Posterior cingulate gyrus (tissue), 11 donors: ENCODE measurements around the gene GRIN2D.
"Not testable (repeated sequence)": the region's sequence is repeated elsewhere in the genome, so short reads cannot be mapped to it uniquely, and the experiment has no call there.

Source experiments
- DNase-seq, 10 donors: peaks; one replicate each; pipeline versions ENCODE4 v3.0.0 to v3.0.0-alpha.2; 2020 to 2021; ENCODE audit warnings: mixed read lengths in 3 of 10
- intact Hi-C: fragments of 100-400 bp; cut with DNase I; formaldehyde crosslinking; loops from one replicate; pipeline ENCODE4 v1.15.1; 2023

Gene GRIN2D

DNA sequence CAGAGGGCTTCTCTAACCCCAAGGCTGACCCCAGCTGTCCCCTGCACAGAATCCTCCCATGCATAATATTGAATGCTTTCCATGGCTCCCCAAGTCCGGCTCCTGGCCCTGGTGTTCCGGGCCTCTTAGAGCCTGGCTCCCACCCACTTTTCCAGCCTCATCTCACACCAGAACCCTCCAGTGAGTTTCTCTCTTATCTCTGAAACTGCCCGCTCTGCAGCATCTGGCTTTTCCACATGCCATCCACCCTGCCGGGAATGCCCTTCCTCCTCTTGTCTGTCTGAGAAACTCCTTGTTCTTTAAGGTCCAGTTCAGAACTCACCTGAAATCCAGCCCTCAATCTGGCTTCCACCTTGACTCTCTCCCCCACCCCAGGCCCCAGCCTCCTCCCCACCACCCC, 22.5 kb upstream of the GRIN2D start:
- intact Hi-C loops, result no loop called here
- DNase-seq, result no peak

DNA sequence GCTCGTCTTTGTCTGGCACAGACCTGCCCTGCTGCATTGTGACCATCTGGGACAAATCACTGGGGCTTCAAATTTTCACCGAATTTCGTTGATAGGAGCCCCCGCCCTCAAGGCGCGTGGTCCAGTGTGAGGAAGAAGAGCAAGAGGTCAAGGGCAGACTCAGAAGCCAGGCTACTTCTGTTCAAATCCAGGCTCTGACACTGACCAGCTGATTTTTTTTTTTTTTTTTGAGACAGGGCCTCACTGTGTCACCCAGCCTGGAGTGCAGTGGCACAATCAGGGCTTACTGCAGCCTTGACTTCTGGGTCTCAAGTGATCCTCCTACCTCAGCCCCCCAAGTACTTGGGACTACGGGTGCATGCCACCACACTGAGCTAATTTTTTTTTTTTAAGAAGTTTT, 22.1 kb upstream of the GRIN2D start:
- intact Hi-C loops, result no loop called here
- DNase-seq, result no peak

DNA sequence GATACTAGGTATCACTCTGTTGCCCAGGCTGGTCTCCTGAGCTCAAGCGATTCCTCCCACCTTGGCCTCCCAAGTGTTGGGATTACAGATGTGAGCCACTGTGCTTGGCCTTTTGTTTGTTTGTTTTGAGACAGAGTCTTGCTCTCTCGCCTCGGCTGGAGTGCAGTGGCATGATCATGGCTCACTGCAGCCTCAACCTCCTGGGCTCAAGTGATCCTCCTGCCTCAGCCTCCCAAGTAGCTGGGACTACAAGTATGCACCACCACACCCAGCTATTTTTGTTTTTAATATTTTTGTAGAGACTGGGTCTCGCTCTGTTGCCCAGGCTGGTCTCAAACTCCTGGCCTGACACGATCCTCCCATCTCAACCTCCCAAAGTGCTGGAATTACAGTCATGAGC, 21.7 kb upstream of the GRIN2D start:
- intact Hi-C loops, DNase-seq: not testable (repeated sequence)

DNA sequence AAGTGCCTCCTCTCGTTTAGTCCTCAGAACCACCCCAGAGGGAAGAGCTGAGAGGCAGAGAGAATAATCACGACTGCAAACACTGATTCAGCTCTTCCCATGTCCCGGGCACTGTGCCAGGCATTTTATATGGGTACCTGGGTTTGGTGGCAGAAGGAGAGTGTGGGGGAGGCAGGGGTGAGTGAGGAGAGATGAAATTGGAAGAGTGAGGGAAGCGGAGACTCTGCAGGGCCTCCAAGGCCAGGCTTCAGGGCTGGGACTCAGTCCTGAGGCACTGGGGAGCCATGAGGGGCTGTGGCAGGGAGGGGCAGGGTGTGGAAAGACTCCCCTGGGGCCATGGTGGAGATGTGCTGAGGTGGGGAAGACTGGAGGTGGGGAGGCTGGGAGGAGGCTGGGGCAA, 20.6 kb upstream of the GRIN2D start:
- peak in 1 of 10 donors; percentile 51 for DNase-seq
- intact Hi-C loops, result no loop called here

DNA sequence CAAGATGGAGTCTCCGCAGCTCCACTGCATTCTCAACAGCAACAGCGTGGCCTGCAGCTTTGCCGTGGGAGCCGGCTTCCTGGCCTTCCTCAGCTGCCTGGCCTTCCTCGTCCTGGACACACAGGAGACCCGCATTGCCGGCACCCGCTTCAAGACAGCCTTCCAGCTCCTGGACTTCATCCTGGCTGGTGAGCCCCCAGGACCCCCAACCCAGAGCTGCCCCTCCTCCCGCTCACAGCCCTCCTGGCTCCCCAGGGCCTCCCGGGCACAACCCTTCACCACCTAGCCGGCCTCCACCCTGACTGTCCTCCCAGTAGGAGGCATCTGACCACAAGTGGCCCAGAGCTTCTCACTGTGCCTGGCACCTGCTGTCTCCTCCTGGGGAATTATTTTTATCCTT, 19.9 kb upstream of the GRIN2D start:
- peak in 1 of 10 donors; percentile 80 for DNase-seq
- intact Hi-C loops, result no loop called here

DNA sequence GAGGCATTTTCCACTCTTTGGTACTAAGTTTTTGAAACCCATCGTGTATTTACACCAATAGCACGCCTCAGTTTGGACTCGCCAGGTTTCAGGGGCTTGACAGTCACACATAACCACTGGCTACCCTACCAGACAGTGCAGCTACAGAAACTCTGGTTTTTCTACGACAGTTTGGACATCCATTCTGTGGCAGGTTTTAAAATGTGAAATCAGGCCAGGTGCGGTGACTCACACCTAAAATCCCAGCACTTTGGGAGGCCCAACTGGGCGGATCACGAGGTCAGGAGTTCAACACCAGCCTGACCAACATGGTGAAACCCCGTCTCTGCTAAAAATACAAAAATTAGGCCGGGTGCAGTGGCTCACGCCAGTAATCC, 15.3 kb upstream of the GRIN2D start:
- DNase-seq, result no peak
- intact Hi-C loops, result no loop called here

DNA sequence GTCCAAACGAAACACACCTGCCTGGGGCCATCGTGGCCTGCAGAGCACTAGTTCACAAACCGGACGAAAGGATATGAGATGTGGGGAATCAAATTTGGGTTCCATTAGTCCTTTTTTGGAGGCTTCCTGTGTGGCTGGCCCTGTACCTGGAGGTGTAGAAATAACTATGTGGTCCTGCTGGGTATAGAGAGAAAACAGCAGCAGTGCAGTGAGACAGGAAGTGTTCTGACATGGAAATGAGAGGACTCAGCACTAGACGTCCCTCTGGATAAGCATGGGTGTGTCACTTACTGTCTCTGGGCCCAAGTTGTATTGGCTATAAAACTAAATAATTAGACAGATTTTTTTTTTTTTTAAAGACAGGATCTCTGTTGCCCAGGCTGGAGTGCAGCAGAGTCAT, 14.4 kb upstream of the GRIN2D start:
- DNase-seq, result no peak
- intact Hi-C loops, result no loop called here

DNA sequence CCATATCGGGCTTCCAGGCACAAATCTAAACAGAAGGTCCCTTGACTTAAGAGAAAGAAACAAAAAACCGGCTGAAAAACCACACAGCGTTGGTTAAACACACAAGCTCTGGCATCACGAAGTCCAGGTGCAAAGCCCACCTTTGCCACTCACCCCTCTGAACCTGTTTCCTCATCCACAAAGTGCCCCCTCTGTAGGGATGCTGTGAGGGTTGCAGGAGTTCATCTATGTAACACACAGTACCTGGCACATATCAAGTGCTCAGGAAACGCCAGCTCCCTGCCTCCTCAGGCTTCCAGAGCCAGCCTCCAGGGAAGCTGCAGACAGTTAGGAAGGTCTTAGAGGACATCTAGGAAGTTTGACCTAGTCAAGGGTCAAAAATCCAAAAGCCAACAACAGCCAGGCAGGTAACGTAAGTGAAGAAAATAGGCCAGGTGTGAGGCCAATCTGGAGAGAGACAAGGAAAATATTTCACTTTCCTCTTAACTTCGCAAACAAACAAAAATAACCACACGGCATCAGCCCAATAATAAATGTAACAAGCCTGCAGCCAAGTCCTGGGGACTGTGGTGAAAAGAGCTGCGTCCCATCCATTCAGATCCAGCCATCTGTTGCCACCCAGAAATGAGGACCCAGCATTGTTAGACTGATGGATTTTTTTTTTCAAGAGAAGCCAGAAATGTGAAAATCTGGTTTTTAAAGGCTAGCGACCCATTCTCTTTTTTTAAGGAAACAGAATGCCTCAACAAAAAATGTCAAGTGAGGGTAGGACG, 12.1 kb upstream of the GRIN2D start:
- intact Hi-C loops, result no loop called here
- DNase-seq, result no peak

DNA sequence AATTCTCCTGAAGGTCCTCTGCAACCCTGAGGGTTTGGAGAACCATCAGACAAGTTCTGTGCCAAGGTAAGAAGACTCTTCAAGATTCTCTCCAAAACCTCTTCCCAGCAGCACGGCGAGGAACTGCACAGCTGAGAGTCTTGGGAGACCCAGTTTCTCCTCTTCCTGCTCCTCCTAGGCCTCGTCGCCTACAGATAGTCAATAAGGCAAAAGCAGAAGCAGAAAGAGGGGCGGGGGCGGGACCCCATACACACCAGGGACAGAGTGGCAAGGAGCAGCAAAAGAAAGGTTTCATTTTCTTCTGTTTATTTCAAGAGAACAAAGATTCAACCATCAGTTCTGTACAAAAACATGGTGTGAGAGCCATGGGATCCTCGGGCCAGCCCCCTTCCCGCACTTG, 11.2 kb upstream of the GRIN2D start:
- DNase-seq, result no peak
- intact Hi-C loops, result no loop called here

DNA sequence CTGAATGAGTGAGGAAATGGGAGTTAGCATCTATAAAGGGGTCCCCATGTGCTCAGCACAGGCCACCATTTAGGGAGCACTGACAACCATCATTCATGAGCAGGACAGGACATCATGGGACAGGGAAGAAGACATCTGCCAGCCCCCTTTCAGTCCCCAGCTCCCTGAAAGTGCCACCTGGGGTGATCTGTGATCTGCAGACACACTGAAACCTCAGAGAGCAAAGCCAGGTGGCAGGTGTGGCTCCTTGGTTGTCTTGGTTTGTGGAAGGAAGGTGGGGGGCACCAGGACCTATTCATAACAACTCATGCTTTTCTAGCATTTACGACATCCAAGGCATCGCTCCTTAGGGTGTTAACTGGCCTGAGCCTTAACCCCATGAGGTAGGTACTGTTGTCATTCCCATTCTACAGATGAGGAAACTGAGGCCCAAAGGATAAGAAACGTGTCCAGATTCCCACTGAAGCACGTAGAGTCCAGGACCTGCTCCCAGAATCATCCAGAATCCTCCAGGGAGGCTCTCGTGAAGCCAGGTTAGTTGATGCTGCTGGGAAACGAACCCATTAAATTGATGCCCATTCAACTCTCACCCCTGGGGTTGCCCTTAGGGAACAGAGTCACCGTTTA, 7.9 kb upstream of the GRIN2D start:
- intact Hi-C loops, result no loop called here
- no peak for DNase-seq

DNA sequence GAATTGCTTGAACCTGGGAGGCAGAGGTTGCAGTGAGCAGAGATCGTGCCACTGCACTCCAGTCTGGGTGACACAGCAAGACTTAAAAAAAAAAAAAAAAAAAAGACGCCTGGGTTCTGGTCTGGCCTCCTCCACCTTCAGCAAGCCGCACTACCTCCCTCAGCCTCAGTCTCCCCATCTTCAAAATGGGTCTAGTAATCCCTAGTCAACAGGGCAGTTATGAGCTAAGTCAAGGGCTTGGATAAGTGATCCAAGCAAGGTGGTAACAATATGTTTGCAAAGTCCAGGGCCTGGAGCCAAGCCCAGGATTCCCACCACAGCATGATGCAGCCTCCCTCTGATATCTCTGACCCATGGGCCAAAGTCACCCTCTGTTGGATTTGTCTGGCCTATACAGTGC, 6.5 kb upstream of the GRIN2D start:
- intact Hi-C loops, result no loop called here
- DNase-seq, result no peak

DNA sequence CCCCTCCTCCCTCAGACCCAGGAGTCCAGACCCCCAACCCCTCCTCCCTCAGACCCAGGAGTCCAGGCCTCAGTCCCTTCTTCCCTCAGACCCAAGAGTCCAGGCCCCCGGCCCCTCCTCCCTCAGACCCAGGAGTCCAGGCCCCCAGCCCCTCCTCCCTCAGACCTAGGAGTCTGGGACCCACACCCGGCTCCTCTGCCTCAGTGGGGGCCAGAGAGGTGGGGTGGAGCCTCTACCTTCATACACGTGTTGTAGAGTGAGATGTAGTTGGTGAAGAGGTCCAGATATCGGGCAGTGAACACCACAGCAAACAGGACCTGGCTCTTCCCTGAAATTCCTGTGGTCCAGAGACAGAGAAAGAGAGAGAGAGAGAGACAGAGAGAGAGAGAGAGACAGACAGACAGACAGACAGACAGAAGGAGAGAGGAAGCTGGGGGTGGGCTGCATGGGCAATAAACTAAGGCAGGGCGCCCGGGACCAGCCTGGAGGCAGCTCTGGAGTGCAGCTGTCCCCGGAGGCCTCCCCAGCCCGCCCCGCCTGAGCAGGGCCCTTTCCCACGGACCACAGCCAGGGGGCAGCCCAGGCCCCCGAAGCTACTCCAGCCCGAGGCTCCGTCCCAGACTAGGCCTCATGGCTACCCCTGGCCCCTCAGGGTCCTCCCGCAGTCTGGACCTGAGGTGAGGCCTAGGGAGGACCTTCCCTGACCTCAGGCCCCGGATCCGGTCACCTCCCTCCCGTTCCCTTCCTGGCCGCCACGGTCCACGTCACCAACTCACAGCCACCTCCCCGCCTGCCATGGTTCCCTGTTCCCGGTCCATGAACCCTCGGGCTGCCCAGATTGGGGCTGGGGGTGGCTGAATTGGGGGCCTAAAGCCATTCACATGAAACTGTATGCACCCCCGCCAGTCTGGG, 3.0 kb upstream of the GRIN2D start:
- intact Hi-C loops, result loop anchor here (5.0 kb wide), 2 partner anchors 57 to 73 kb away; partner anchors contain the start of gene GRWD1
- peak; percentile 39 to 93 (median 59) for DNase-seq

DNA sequence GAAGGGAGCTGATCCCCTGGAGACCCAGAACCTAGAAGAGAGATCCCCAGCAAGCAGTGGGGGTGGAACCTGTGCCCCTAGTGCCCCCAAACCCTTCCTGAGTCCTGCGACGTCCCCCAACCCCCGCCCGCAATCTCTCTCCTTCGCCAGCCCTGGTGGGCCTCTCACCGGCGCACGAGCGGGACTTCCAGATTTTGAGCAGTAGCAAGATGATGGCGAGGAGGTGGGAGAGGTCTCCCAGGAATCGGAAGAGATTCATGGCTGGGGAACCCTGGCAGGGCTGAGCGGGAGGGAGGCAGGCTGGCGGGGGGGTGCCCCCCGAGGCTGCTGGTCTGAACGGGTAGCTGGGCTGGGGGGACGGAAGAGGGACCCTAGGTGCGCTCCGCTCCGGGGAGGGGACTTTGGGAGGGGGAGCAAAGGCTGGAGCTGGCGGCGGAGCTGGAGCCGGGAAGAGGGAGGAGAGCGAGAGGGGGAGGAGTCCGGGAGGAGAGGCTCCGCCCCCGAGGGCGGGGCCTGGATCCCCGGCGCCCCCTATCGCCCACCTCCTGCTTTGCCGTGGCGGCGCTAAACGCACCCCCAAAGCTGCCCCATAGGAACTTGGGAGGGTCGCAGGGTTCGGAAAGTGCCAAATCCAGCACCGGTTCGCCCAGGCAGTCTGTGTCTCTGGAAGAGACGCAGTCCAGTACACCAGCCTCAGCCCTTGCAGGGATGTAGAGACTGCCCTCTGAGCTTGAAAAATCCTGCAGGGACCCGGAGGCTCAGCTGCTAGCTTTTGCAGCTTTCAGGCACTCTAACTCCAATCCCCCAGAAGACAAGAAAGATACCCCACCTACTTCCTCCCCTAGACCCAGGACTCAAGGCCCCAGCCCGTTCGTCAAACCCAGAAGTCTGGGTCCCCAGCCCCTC, 2.1 kb upstream of the GRIN2D start, which contains the start of gene KDELR1:
Gene KDELR1, minus strand, starts transcription at position 452 of the 906 bp plus-strand sequence. Its CDS starts 193 bp downstream, at position 259.
- peak; percentile 74 to 98 (median 85) for DNase-seq
- intact Hi-C loops, result loop anchor here (5.0 kb wide), 2 partner anchors 56 to 74 kb away; partner anchors contain the start of gene GRWD1

DNA sequence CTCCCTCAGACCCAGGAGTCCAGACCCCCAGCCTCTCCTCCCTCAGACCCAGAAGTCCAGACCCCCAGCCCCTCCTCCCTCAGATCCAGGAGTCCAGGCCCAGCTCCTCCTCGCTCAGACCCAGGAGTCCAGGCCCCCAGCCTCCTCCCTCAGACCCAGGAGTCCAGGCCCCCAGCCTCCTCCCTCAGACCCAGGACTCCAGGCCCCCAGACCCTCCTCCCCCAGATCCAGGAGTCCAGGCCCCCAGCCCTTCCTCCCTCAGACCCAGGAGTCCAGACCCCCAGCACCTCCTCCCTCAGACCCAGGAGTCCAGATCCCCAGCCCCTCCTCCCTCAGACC, 1.5 kb upstream of the GRIN2D start:
- intact Hi-C loops, result loop anchor here (5.0 kb wide), 2 partner anchors 55 to 75 kb away; partner anchors contain the start of gene GRWD1
- not testable (repeated sequence) for DNase-seq

DNA sequence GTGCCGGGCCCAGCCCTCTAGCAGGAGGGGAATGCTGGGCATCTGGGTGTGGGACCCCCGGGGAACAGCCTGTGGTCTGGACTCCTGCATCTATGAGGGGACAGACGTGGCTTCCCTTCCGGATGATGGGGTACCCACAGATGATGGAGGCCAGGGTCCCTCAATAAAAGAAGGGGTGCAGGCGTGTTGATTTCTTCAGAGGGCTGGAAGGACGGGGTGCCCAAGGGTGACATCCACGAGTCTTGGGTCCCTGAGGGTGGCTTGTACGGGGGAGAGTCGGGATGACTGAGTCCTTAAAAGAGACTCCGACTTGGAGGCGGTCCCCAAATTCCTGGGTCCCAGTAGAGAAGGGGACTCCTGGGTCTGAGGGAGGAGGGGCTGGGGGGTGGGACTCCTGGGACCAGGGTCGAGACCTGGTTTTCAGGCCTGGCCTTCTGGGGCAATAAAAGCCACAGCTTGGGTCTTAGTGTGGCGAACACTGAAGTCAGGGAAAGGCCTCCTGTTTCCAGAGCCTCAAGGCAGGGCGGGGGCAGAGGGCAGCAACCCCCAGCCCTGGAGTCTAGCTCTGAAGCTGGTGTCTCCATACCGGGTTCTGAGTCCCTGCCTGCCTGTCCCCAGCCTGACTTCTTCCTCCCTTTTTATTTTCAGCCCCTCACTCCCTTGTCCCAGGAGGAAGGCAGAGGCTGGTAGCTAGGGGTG, 459 bp upstream of the GRIN2D start:
- intact Hi-C loops, result loop anchor here (5.0 kb wide), 2 partner anchors 54 to 76 kb away; partner anchors contain the start of gene GRWD1
- DNase-seq, result no peak

DNA sequence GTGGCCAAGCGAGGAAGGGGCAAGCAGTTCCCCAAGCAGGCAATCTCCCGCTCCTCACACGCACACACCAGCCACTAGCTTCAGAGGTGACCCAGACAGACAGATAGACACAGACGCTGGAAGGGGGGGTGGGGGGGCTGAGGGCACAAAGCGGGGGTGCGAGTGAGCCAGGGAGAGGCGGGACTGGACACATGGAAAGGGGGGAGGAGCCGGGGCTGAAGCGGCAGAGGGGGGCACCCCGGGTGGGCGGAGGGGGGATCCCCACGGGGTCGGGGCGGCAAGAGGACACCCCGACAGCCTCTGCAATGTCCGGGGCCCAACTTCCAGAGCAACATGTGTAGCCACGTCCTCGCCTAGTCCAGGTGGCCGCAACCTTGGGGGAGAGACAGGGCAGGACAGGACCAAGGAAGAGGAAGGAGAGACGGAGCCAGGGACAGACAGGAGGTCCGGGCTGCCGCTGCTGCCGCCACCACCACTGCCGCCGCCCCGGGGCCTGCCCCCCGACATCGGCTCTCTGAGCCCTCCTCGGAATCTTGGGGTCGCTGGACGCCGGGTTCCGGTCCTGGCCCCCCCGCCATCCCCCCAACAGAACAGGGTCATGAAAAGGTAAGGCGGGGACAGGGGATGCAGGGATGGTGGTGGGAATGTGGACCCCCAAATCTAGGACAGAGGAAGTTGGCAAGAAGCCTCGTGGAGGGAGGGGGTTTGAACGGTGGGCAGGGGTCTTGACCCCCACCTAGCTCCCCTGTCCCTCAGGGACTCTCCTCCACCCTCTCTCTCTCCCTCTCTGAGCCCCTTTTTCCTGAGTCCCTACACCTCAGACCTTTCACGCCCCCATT, 1.1 kb downstream of the GRIN2D start:
- intact Hi-C loops, result loop anchor here (5.0 kb wide), 2 partner anchors 53 to 77 kb away; partner anchors contain the start of gene GRWD1
- DNase-seq, result no peak

DNA sequence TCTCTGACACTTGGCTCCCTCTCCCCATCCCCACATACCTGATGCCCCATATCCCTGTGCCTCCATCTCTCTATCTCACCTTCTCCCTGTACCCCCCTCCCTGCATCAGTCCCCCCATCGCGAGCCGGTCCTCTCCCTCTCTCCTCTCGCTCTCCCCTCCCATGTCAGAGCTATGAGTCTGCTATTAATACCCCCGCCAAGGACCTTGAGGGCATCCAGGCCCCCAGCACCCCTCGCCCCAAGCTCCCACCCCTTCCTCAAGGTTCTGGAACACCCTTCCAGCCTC, 1.6 kb downstream of the GRIN2D start:
- intact Hi-C loops, result no loop called here
- DNase-seq, result no peak

DNA sequence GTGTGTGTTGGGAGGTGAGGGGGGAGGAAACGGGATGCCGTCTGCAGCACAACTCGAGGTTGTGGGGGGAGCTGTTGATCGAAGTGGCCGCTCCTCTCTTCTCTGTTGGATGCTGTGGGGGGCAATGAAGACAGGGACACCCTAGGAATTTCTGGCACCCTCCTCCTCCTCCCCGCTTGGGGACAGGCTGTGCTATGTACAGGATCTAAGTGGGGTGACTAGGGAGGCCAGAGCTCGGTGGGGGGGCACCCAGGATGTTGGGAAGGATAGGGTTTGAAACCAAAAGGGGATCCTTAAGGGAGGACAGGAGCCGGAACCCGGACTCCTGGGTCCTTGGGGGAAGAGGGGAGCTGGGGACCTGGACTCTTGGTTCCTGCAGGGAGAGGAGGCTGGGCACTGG, 2.0 kb downstream of the GRIN2D start:
- no peak for DNase-seq
- intact Hi-C loops, result no loop called here
